RCC 7860 (cell line): Measurements from ENCODE around the gene CDKN2B-AS1.
"Not testable (repeated sequence)": the region's sequence is repeated elsewhere in the genome, so short reads cannot be mapped to it uniquely, and the experiment has no call there.

Experiments used
- DNase-seq: peaks from one replicate; pipeline ENCODE4 v3.0.0-alpha.2; 2015; ENCODE audit warnings: low spot score
- FAIRE-seq: peaks from 2 replicates; lab custom pipeline; 2012; peaks lifted over from hg19 to GRCh38; lab: Jason Lieb, UNC

The CDKN2B-AS1 gene

DNA sequence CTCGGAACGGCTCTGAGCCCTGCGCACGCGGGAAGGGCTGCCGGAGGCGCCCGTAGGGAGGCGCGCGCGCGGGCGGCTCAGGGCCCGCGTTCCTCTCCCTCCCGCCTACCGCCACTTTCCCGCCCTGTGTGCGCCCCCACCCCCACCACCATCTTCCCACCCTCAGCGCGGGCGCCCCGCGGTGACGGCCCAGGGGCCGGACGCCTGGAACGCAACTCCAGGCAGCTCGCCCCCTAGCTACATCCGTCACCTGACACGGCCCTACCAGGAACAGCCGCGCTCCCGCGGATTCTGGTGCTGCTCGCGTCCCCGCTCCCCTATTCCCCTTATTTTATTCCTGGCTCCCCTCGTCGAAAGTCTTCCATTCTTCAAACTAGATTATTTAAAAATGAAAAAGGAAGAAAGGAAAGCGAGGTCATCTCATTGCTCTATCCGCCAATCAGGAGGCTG is at the start of gene CDKN2B-AS1:
Gene CDKN2B-AS1 (plus strand): TSS at position 236 of the 450 bp plus-strand sequence.
- FAIRE-seq = no peak

DNA sequence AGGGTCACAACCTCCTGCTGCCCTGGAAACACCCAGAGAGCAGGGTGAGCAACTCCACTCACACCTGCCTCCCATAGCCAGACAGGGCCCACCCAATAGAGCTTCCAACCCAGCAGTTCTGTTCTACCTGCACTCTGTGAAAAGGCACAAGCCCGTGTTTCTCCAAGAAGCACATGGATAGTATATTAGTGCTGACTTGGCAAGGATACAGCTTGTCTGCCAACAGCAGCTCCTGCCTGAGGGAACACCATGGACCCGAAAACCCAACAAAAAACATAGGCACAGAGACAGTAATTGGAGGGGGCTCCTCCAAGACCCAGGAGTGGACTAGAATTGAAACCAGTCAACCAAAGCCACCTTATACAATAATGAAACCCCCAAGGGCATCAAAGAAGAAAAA is 49.0 kb upstream of the CDKN2B-AS1 start:
- no peak for FAIRE-seq

More for the DNA sequence above, at the start of gene CDKN2B-AS1:
- DNase-seq = no peak

DNA sequence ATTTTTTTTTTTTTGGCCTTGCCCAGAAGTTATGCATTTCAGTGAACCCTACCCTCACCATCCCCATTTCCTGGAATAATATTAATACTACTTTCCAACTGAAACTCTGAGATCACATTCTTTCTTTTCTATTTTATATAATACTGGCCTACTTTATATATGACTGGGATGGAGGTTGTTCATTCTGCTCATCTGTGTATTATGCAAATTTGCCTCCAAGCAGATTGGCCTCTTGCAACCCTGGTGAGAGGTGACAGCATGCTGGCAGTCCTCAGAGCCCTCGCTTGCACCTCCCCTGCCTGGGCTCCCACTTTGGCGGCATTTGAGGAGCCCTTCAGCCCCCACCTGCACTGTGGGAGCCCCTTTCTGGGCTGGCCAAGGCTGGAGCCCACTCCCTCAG is 35.8 kb upstream of the CDKN2B-AS1 start:
- FAIRE-seq (no peak), DNase-seq (no peak)

More for the DNA sequence above, 49.0 kb upstream of the CDKN2B-AS1 start:
- no peak for DNase-seq

DNA sequence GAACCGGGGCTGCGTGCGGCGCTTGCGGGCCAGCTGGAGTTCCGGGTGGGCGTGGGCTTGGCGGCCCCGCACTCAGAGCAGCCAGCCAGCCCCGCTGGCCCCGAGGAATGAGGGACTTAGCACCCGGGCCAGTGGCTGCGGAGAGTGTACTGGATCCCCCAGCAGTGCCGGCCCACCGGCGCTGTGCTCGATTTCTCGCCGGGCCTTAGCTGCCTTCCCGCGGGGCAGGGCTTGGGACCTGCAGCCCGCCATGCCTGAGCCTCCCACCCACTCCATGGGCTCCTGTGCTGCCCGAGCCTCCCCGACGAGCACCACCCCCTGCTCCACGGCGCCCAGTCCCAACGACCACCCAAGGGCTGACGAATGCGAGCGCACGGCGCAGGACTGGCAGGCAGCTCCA is 35.3 kb upstream of the CDKN2B-AS1 start:
- DNase-seq, FAIRE-seq: not testable (repeated sequence)

DNA sequence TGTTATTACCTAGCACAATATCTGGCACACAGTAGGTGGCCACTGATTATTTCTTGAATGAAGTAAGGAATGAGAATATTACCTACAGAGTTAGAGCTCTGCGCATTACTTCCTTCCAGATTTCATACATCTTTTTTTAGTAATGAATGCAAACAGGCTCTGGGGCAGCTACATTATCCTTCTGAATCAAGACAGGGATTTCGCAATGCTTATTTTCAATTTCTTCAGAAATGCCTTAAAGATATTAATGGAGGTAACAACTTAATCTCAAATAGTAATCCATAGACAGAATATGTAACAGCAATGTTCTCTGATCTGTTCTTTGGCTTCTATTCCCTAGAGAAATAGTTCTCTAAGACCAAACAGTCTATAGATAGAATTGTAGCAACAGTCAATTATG is 33.0 kb upstream of the CDKN2B-AS1 start:
- DNase-seq (no peak), FAIRE-seq (no peak)

DNA sequence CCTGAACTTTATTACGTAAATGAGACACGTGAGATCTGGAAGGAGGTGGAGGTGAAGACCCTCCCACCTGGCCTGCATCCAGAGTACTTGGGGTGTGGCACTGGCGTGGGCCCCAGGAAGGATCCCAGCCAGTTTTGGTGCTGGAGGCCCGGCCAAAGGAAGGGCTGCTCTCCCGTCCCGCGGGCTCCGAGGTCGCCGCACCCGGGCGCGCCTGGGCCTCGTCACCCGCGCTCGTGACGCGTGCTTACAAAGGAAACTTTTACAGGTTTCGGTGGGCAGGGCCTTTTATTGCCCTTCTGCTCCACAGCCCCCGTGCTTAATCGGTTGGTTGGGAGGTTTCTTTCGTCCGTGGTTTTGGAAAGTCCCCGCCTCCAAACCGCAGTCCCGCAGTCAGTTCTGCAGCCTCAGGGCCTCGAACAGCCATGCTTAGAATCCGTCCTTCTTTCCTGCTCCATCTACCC is 29.6 kb upstream of the CDKN2B-AS1 start:
- DNase-seq = no peak
- FAIRE-seq = no peak

DNA sequence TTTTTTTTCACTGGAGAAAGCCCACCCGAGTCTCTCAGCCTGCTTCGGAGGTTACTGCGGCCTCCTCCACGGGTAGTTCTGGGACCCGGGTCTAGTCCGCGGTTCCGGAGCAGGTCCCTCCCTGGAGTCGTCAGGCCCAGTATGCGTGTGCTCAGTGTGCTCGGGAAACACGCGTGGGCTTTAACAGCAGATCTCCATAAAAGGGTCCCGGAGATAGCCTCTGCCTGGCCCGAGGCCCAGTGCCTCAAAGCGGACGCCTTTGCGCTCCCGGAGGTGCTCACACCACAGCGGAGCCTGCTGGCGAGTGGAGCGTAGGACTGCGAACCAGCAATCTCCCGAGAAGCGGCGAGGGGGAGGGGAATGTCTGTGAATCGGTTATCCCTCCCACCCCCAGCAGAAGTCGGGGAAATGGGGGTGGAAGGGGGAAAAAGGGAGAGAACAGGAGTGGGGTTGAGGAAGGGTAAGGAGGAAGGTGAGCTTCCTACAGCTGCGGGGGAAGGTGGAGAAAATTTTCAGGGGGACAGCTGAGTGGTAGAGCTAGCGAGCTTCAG is 29.1 kb upstream of the CDKN2B-AS1 start:
- FAIRE-seq (no peak), DNase-seq (no peak)

DNA sequence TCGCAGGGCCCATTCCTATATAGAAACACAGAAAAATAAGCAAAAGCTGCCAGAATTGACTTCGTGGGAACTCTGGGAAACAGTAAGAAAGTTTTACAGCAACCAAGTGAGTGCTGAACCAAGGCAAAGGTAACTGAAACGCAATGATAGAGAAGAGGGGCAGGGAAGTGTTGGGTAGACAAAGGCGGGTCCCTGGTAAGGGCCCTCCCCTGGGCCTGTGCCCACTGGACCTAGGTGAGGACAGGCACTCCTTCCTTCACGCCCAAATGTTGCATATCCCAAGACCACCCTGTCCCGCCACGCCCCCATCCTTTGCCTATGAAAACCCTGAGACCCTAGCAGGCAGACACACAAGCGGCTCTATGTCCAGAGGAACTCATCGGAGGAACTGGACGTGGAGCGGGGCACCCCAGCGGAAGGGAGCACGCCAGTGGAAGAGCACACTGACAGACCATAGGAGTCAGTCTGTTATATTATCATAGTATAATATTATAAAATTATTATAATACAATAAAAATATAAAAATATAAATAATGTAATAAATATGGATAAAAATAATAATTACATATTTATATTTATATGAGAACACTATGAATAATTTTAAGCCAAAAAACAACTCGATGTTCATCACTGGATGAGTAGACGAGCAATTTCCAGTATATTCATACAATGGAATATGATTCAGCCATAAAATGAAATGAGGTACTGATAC is 28.3 kb upstream of the CDKN2B-AS1 start:
- FAIRE-seq (no peak), DNase-seq (no peak)

DNA sequence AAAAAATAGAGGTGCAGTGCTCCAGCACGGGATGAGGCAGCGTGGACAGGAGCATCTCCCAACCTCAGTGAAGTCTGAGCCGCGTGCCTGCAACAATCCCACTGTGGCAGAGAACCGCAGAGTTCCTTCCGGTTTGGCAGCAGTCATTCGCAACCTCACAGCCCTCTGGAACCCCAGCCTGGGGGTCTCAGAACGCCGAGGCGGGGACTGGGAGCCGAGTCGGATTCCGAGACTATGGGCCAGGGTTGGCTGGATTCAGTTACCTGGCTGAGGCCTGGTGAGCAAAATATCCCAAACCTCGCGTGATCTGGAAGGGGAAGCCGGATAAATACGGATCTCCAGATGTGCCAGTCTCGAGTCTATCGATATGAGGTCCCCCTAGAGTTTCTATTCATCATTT is 27.4 kb upstream of the CDKN2B-AS1 start:
- FAIRE-seq (no peak), DNase-seq (no peak)

DNA sequence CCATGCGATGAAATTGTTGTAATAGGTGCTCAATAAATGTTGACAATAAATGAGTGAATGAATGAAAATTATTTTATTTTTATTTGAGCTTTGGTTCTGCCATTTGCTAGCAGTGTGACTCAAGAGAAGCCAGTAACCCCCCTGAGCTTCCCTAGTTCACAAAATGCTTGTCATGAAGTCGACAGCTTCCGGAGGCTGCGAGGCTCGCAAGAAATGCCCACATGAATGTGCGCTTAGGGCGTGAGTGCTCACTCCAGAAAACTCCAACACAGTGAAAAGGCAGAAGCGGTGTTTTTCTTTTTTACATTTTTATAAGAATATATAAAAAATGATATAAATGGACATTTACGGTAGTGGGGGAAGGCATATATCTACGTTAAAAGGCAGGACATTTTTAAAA is 26.9 kb upstream of the CDKN2B-AS1 start:
- FAIRE-seq (no peak), DNase-seq (no peak)

DNA sequence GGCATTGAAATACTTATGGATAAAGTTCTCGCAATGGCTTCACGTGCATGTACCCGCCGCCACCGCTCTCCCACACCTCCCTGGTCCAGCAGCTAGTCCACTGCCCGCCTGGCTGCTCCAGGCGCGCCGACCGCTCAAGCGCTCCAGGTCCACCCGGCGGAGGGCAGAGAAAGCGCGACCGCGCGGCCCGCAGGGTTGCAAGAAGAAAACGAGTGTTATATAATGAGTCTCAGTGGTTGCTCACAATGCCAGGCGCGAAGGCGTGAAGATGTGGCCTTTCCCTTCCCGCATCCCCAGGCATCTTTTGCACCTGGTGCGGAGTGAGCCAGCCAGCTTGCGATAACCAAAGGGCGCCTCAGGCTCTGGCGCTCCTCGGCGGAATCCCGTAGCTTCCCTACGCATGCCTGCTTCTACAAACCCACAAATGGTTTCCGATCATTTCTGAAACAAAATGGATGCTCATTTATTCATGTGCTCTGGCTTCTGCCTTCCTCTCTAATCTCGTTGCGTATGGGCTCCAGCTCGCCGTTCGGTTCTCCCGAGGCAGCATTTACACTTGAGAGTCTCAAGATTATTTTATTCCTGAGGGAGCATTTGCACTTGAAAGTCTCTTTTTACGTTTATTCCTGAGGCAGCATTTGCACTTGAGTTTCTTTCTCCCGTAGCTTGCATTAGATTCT is 26.1 kb upstream of the CDKN2B-AS1 start:
- no peak for FAIRE-seq
- no peak for DNase-seq

DNA sequence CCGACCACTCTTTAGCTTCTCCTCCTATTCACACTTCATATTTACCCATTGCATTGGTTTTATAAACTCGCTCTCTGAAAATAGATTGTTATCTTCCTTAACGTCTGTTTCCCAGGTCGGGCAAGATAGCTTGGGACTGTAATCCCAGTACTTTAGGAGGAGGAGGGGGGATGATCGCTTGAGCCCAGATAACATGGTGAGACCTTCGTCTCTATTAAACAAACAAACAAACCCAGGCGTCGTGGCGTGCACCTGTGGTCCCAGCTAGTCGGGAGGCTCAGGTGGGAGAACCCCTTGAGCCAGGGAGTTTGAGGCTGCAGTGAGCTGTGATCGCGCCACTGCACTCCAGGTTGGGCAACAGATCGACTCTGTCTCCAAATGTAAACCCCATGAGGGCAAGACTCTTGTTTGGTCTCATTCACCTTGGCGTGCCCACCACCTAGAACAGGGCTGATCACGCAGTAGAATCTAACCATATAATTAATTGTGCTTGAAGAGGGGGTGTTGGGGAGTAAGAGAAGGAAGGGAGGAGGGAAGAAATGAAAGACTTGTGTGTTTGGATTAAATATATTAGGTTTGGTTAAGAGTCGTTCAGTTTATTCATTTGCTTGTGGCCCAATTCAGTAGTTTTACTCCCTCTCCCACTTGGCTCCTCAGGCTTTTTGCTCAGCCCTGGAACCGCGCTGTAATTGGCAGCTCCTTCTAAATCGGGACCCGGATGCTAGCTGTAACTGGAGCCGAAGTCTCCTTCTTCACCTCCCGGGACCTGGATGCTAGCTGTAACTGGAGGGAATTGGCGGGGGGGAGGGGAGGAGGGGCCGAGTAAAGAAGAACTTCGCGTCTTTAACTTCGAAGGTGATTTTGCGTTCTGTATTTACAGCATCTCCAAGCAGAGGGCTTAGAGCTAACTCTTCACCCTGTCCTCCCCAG is 25.3 kb upstream of the CDKN2B-AS1 start:
- FAIRE-seq (no peak), DNase-seq (no peak)

DNA sequence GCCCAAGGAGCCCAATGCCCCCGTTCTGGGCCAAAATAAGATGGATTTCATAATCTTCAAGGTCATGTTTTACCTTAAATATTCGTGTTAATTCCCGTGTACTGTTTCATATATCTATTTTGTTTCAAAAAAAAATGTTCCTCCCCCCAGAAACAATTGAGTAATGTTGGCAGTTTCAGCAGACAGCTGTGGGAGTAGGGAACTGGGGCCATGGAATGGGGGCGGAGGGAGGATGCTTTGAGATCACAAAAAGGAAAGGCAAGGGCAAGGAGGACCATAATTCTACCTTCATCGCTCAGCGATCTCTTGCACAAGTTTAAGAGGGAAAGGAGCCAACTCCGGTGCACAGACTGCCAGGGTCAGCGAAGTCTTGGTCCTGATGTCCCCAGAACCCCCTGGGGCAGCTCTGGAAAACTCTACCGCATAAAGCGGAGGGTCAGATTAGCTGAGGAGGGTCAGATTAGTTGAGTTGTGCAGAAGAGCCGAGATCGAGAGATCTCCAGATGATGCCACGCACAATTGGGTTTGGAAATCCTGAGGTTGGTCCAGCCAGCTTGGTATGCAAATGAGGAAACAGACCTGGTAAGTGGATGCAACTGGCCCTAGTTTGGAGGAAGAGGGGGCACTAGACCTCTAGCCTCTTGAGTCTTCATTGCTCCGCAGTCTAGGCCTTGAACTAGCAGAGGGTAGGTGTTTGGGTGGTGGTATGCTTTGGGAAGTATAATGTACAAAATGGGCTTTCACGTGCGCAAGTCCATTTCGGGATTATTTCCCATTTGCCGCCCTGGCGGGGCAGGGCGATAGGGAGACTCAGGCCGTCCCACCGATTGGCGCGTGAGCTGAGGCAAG is 24.4 kb upstream of the CDKN2B-AS1 start:
- DNase-seq (no peak), FAIRE-seq (no peak)

DNA sequence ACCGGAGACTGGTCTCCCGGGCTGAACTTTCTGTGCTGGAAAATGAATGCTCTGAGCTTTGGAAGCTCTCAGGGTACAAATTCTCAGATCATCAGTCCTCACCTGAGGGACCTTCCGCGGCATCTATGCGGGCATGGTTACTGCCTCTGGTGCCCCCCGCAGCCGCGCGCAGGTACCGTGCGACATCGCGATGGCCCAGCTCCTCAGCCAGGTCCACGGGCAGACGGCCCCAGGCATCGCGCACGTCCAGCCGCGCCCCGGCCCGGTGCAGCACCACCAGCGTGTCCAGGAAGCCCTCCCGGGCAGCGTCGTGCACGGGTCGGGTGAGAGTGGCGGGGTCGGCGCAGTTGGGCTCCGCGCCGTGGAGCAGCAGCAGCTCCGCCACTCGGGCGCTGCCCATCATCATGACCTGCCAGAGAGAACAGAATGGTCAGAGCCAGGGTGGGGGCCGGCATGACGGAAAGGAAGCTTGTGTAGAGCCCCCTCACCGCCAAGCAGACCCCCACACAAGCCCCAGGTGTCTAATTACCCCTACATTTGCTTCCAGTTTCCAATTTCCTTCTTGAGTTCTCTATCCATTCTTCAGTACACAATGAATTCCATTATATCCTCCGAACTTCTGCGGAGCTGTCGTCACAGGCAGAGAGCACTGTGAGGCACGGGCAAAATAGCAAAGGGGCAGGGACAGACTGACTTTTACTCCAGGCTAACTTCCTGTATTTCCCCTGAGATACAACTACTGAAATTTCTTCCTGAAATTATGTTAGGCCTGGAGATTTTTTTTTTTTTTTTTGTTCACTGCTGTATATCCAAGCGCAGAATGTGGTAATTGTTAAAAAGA is 23.6 kb upstream of the CDKN2B-AS1 start:
- DNase-seq (no peak), FAIRE-seq (no peak)

DNA sequence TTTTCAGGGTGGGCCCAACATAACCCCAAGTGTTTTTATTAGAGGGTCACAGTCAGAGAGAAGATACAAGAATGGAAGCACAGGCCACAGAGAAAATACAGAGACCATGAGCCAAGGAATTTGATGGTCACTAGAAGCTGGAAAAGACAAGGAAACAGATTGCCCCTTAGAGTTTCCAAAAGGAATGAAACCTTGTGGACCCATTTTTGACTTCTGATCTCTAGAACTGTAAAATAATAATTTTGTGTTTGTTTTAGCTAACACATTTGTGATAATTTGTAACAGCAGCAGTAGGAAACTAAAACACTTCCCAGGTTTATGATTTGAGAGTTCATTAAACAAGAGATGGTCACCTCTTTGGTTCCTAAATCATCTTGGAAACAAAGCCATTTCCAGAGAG is 22.2 kb upstream of the CDKN2B-AS1 start:
- FAIRE-seq (no peak), DNase-seq (no peak)

DNA sequence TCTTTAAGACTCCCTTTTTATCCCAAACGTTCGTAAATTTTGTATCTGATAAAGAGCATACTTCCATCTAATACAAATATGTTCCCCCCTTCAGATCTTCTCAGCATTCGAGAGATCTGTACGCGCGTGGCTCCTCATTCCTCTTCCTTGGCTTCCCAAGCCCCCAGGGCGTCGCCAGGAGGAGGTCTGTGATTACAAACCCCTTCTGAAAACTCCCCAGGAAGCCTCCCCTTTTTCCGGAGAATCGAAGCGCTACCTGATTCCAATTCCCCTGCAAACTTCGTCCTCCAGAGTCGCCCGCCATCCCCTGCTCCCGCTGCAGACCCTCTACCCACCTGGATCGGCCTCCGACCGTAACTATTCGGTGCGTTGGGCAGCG is 20.3 kb upstream of the CDKN2B-AS1 start:
- FAIRE-seq (no peak), DNase-seq (no peak)

DNA sequence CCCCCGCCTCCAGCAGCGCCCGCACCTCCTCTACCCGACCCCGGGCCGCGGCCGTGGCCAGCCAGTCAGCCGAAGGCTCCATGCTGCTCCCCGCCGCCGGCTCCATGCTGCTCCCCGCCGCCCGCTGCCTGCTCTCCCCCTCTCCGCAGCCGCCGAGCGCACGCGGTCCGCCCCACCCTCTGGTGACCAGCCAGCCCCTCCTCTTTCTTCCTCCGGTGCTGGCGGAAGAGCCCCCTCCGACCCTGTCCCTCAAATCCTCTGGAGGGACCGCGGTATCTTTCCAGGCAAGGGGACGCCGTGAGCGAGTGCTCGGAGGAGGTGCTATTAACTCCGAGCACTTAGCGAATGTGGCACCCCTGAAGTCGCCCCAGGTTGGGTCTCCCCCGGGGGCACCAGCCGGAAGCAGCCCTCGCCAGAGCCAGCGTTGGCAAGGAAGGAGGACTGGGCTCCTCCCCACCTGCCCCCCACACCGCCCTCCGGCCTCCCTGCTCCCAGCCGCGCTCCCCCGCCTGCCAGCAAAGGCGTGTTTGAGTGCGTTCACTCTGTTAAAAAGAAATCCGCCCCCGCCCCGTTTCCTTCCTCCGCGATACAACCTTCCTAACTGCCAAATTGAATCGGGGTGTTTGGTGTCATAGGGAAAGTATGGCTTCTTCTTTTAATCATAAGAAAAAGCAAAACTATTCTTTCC is 19.7 kb upstream of the CDKN2B-AS1 start:
- no peak for FAIRE-seq

DNA sequence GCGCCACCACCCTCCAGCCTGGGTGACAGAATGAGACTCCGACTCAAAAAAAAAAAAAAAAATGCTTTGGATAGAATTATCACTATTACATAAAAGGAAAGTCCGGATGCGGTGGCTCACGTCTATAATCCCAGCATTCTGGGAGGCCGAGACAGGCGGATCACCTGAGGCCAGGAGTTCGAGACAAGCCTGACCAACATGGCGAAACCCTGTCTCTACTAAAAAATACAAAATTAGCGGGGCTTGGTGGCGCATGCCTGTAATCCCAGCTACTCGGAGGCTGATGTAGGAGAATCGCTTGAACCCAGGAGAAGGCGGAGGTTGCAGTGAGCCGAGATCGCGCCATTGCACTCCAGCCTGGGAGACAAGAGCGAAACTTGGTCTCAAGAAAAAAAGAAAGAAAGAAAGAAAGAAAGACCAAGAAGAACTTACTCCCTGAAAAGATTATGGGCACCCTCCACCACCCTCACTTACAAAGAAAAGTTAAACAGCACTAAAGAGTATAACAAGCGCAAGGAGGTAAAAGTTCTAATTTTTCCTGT is 18.2 kb upstream of the CDKN2B-AS1 start:
- FAIRE-seq = no peak
- no peak for DNase-seq

More for the DNA sequence above, 19.7 kb upstream of the CDKN2B-AS1 start:
- DNase-seq = no peak
